BLaER1 treated with 17β-estradiol and CSF1 and Interleukin-3, amounts not matched to agents 10 nM and 100 nM (cell line): ENCODE results near the gene GPN2.

ENCODE experiments used
- H3K27ac ChIP-seq, 11 experiments: shearing (Covaris generic); formaldehyde crosslinking; 2 replicates each; pipeline ENCODE4 v1.8.1; 2022
- H3K27me3 ChIP-seq, 11 experiments: shearing (Covaris generic); formaldehyde crosslinking; 2 replicates each; pipeline ENCODE4 v1.8.1; 2022
- H3K36me3 ChIP-seq, 11 experiments: shearing (Covaris generic); formaldehyde crosslinking; 2 replicates each; pipeline ENCODE4 v1.8.1; 2022
- H3K4me1 ChIP-seq, 10 experiments: shearing (Covaris generic); formaldehyde crosslinking; 2 replicates each; pipeline ENCODE4 v1.8.1; 2022
- H3K4me2 ChIP-seq, 11 experiments: shearing (Covaris generic); formaldehyde crosslinking; 2 replicates each; pipeline ENCODE4 v1.8.1; 2022
- H3K4me3 ChIP-seq, 10 experiments: shearing (Covaris generic); formaldehyde crosslinking; 2 replicates each; pipeline ENCODE4 v1.8.1; 2022
- H3K9ac ChIP-seq, 11 experiments: shearing (Covaris generic); formaldehyde crosslinking; 2 replicates each; pipeline ENCODE4 v1.8.1; 2022
- H3K9me3 ChIP-seq, 11 experiments: shearing (Covaris generic); formaldehyde crosslinking; replicated peaks in 1 of 11; 2 replicates each; pipeline ENCODE4 v1.8.1; 2022
- H4K20me1 ChIP-seq, 11 experiments: shearing (Covaris generic); formaldehyde crosslinking; 2 replicates each; pipeline ENCODE4 v1.8.1; 2022
- Cebpa-rat ChIP-seq, 11 experiments: shearing (Covaris generic); IDR thresholded peaks; 2 replicates each; pipeline ENCODE4 v1.8.1; 2022

Gene GPN2

DNA sequence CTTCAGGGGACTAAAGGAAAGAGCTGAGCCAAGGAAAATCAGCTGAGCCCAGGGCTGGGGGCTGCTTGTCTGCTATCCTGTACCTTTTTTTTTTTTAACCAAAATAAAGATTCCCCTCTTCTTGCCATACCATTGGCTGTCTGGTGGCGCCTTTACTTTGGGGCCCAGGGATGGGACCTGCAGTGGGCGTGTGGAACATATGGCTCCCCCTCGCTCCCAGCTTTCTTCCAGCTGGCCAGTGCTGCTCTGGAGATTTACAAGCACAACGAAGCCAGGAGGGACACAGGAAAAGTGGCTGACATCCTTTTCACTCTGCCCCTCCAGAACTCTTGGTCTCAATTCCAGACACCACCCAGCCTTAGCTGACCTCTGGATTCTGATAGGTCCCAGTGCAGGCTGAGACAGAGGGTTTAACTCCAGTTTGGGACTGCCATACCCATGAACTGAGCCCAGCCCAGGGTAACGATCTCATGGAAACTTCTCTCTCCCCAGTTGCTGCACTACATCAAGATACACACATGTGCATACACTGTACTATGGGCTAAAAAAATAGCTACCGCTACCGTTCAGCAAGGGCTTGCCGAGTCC lies 32.5 kb downstream of the GPN2 start:
- H4K20me1 ChIP-seq = peaks cover 0 to 25% (median 4%) of the 10 kb centered on the region in 11 experiments; a peak in 9 of 22 replicates
- no peak overlapping the region for H3K4me2 ChIP-seq
- no peak overlapping the region for H3K9ac ChIP-seq
- no peaks in the 10 kb centered on the region for H3K27me3 ChIP-seq
- peaks cover 0 to 21% (median 7%) of the 10 kb centered on the region in 10 experiments; a peak in 9 of 20 replicates for H3K4me1 ChIP-seq
- no peak overlapping the region for H3K4me3 ChIP-seq
- H3K36me3 ChIP-seq = peaks cover 33 to 58% (median 38%) of the 10 kb centered on the region in 11 experiments; a peak in 21 of 22 replicates
- H3K27ac ChIP-seq = no peak overlapping the region
- TF ChIP-seq Cebpa-rat (IDR thresholded peaks at IDR 0.05) = no peak
- no peaks in the 10 kb centered on the region for H3K9me3 ChIP-seq

DNA sequence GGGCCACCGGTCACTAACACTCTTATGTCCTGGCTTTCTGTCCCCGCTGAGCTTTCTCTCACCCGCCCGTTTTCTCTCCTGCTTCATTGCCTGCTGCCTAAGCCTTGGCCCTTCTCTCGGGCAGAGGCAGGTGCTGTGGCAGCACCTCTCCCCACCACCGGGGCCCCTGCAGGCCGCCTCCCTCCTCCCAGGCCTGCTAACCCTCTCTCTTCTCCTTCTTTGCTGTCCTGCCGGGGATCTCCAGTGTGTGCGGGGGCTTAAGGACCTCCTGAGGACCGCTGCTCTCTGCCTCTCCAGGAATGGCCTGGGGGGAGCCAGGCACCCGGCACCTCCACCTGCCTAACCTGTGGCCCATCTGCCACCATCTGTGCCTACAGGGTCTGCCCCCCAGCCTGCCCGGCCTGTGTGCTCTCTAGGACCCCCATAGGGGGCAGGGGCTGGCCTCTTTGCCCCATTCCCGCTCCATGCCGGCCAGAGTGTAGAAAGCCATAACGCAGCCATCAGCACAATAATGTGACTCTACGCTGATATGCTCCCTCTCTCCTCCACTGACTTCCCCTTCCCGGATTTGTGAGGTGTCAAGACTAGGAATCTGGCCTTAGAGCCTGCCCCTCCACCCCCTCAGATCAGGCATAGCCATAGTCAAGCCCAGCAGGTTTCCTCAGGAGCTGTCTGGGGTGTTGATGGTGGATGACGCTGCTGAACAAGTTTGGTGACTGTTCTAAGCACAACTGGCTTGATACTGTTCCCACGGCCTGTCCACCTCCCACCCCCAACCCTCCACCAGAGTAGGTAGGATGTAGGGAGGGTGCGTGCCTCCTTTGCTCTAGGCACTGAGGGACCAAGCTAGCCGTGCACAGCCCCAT lies 33.2 kb downstream of the GPN2 start:
- peaks cover 0 to 16% (median 6%) of the 10 kb centered on the region in 10 experiments; a peak in 9 of 20 replicates for H3K4me1 ChIP-seq
- no peak for TF ChIP-seq Cebpa-rat (IDR thresholded peaks at IDR 0.05)

DNA sequence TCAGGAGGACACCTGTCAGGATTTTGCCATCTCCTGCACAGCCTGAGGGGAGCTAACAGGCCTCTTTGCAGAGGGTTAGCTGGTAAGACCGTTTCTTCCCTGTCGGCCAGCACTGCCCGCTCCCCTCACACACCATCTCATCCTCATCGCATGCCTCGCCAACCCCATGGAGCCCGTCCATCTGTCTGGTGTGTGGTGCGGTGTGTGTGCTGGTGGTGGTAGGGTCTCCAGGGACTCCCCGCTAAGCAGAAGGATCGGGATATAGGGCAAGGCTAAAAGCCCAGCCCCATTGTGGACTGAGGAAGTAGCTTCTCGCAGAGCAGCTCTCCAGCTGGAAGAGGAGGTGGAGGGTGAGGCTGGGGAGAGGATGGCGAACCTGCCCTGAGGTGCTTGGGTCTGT lies 33.9 kb downstream of the GPN2 start:
- no peak overlapping the region for H3K4me3 ChIP-seq
- peak overlapping the region in 5 of 11 experiments; percentile 8 to 42 (median 40); a peak in 5 of 22 replicates for H3K9ac ChIP-seq
- H3K4me2 ChIP-seq = no peak overlapping the region
- peaks cover 0 to 16% (median 6%) of the 10 kb centered on the region in 10 experiments; a peak in 9 of 20 replicates for H3K4me1 ChIP-seq
- no peaks in the 10 kb centered on the region for H3K9me3 ChIP-seq
- TF ChIP-seq Cebpa-rat (IDR thresholded peaks at IDR 0.05) = no peak
- H3K27me3 ChIP-seq = no peaks in the 10 kb centered on the region
- H4K20me1 ChIP-seq = peaks cover 0 to 35% (median 5%) of the 10 kb centered on the region in 11 experiments; a peak in 9 of 22 replicates
- H3K36me3 ChIP-seq = peaks cover 47 to 72% (median 52%) of the 10 kb centered on the region in 11 experiments
- no peak overlapping the region for H3K27ac ChIP-seq

More for the DNA sequence above, 33.2 kb downstream of the GPN2 start:
- peaks cover 0 to 29% (median 5%) of the 10 kb centered on the region in 11 experiments; a peak in 9 of 22 replicates for H4K20me1 ChIP-seq
- H3K9ac ChIP-seq = peak overlapping the region in 2 of 11 experiments; percentile 8 to 40; a peak in 4 of 22 replicates
- H3K27me3 ChIP-seq = no peaks in the 10 kb centered on the region
- no peak overlapping the region for H3K4me3 ChIP-seq
- no peaks in the 10 kb centered on the region for H3K9me3 ChIP-seq
- H3K27ac ChIP-seq = no peak overlapping the region
- peaks cover 41 to 65% (median 45%) of the 10 kb centered on the region in 11 experiments; a peak in 21 of 22 replicates for H3K36me3 ChIP-seq
- H3K4me2 ChIP-seq = no peak overlapping the region

DNA sequence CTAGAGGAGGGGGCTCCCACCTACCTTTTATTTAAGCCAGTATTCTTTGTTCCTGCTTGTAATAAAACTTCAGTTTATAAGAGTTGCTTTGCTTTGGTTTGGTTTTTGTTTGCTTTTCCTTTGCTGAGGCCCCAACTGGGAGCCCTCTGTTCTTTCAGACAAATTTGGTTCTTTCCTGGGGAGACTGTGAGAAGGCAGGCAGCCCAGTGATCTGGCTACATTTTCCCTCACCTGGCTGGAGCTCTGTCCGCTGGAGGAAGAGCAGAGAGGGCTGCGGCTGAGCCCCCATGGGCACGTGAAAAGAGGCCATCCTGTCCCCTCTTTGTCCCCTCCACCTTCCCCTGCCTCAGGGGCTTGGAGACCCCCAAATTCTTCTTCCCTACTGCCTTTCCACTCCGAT lies 34.4 kb downstream of the GPN2 start:
- H3K27me3 ChIP-seq = no peaks in the 10 kb centered on the region
- H3K9ac ChIP-seq = peak overlapping the region in 6 of 11 experiments; percentile 14 to 56 (median 40); a peak in 7 of 22 replicates
- H3K4me1 ChIP-seq = peaks cover 0 to 16% (median 6%) of the 10 kb centered on the region in 10 experiments; a peak in 9 of 20 replicates
- no peak overlapping the region for H3K4me3 ChIP-seq
- H3K9me3 ChIP-seq = no peaks in the 10 kb centered on the region
- peaks cover 53 to 77% (median 57%) of the 10 kb centered on the region in 11 experiments for H3K36me3 ChIP-seq
- no peak for TF ChIP-seq Cebpa-rat (IDR thresholded peaks at IDR 0.05)
- H3K27ac ChIP-seq = peak overlapping the region in 3 of 11 experiments; percentile 7 to 31 (median 9); a peak in 2 of 22 replicates
- H4K20me1 ChIP-seq = peaks cover 0 to 41% (median 5%) of the 10 kb centered on the region in 11 experiments; a peak in 9 of 22 replicates
- peak overlapping the region in 2 of 11 experiments; percentile 9 to 15; a peak in 1 of 22 replicates for H3K4me2 ChIP-seq

DNA sequence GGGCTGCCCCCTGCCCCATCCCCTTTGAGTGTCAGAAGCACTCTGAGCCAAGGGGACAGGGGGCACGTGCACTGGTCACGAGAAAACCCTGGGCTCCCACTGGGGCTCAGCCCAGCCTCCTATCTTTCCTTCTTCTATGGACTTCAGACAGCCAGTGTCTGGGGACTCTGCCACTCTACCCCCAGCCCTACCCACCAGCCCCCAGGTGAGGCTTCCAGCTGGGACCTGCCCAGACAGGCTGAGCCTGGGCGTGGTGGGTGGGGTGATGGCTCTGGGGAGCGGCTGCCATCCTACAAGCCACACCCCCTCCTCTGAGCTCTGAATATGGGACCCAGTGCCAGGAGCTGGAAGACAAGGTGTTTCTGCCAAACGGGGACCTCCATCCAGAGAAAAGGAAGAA lies 35.2 kb downstream of the GPN2 start:
- H3K9ac ChIP-seq = peak overlapping the region in 8 of 11 experiments; percentile 5 to 56 (median 22); a peak in 9 of 22 replicates
- H3K4me3 ChIP-seq = no peak overlapping the region
- H3K27ac ChIP-seq = peak overlapping the region in 3 of 11 experiments; percentile 7 to 31 (median 9); a peak in 1 of 22 replicates
- H3K9me3 ChIP-seq = no peaks in the 10 kb centered on the region
- peaks cover 0 to 16% (median 6%) of the 10 kb centered on the region in 10 experiments; a peak in 9 of 20 replicates for H3K4me1 ChIP-seq
- H4K20me1 ChIP-seq = peaks cover 0 to 48% (median 6%) of the 10 kb centered on the region in 11 experiments; a peak in 9 of 22 replicates
- H3K36me3 ChIP-seq = peaks cover 60 to 84% (median 65%) of the 10 kb centered on the region in 11 experiments
- H3K27me3 ChIP-seq = no peaks in the 10 kb centered on the region
- H3K4me2 ChIP-seq = peak overlapping the region in 4 of 11 experiments; percentile 9 to 24 (median 16); a peak in 3 of 22 replicates
- no peak for TF ChIP-seq Cebpa-rat (IDR thresholded peaks at IDR 0.05)

DNA sequence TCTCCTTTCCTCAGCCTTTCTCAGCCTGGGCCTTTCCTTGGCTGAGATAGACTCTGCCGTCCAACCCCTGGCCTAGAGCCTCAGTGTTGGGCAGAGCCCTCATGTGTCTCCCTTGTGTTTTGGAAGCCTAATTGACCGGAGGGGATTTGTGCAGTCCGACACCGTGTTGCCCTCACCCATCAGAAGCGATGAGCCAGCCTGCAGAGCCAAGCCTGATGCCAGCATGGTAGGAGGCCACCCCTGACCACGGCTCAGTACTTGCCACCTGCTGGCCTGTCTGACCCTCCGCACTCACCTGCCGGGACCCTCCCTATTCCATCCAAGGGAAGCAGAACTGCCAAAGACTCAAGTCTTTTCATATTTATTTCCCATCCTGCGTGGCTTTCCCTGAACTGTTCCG lies 36.5 kb downstream of the GPN2 start:
- Histone ChIP-seq H3K4me1 (peaks cover 0 to 16% (median 6%) of the 10 kb centered on the region in 10 experiments; a peak in 9 of 20 replicates), H3K9me3 (no peaks in the 10 kb centered on the region), H3K27me3 (no peaks in the 10 kb centered on the region), H3K4me2 (no peak overlapping the region), H3K27ac (no peak overlapping the region), H3K36me3 (peaks cover 73 to 97% (median 78%) of the 10 kb centered on the region in 11 experiments), H4K20me1 (peaks cover 0 to 59% (median 15%) of the 10 kb centered on the region in 11 experiments; a peak in 10 of 22 replicates), H3K9ac (0 out of 22 replicates have a peak overlapping the region, but pooled peaks of 1 of the 11 experiments have one; percentile 4), H3K4me3 (no peak overlapping the region)
- no peak for TF ChIP-seq Cebpa-rat (IDR thresholded peaks at IDR 0.05)

- H3K27ac ChIP-seq = no peak overlapping the region
- H3K4me2 ChIP-seq = no peak overlapping the region
- no peaks in the 10 kb centered on the region for H3K27me3 ChIP-seq
- peaks cover 0 to 62% (median 18%) of the 10 kb centered on the region in 11 experiments; a peak in 10 of 22 replicates for H4K20me1 ChIP-seq
- H3K9ac ChIP-seq = no peak overlapping the region
- H3K36me3 ChIP-seq = peaks cover 78 to 100% (median 82%) of the 10 kb centered on the region in 11 experiments
- H3K9me3 ChIP-seq = no peaks in the 10 kb centered on the region
- H3K4me3 ChIP-seq = no peak overlapping the region
- no peak for TF ChIP-seq Cebpa-rat (IDR thresholded peaks at IDR 0.05)
- H3K4me1 ChIP-seq = peaks cover 0 to 16% (median 6%) of the 10 kb centered on the region in 10 experiments; a peak in 9 of 20 replicates
These were observed 36.9 kb downstream of the GPN2 start for GRCh38 chr1:26853156-26853555.

DNA sequence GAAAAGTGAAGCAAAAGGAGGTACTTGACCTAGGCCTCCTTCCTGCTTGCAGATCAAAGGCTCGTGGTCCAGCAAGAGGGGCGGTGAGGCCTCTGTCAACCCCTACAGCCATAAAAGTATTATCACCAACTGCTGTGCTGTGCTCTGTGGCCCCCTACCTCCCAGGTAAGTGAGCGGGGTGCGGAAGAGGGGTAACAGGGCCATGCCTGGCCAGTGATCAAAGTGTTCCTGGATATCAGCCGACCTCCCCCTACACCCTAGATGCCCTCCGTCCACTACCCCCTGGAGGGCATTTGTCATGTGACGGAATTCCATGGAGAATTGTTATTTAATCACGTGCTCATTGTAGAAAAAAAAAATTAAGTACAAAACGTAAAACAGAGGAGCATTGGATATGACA lies 37.4 kb downstream of the GPN2 start:
- Histone ChIP-seq H3K27ac (no peak overlapping the region), H3K4me1 (peaks cover 0 to 16% (median 6%) of the 10 kb centered on the region in 10 experiments; a peak in 9 of 20 replicates), H3K36me3 (peaks cover 82 to 100% (median 87%) of the 10 kb centered on the region in 11 experiments), H3K4me2 (no peak overlapping the region), H3K4me3 (no peak overlapping the region), H3K9ac (no peak overlapping the region), H3K9me3 (no peaks in the 10 kb centered on the region), H3K27me3 (no peaks in the 10 kb centered on the region), H4K20me1 (peaks cover 0 to 62% (median 18%) of the 10 kb centered on the region in 11 experiments; a peak in 10 of 22 replicates)
- no peak for TF ChIP-seq Cebpa-rat (IDR thresholded peaks at IDR 0.05)
